Prostate gland (tissue), 2 donors: ENCODE results near the gene ZGPAT.

Source experiments
- POLR2A ChIP-seq: fragments of 450-650 bp; IDR thresholded peaks from one replicate; pipeline ENCODE4 v1.6.1; 2016; ENCODE audit warnings: antibody characterized with exemption, mild to moderate bottlenecking
- TF ChIP-seq, protein P1 (sequence below), 4 experiments: fragments of 200-600 bp in 2 of 4; fragments of 450-650 bp in 2 of 4; sonication (generic) in 2 of 4; IDR thresholded peaks; 1 replicate in 3 of 4; 2 replicates in 1 of 4; pipeline ENCODE4 v1.5.1; 2016 to 2019; ENCODE audit warnings: antibody characterized with exemption in 4 of 4, mild to moderate bottlenecking in 2 of 4, moderate library complexity in 2 of 4

DNA sequence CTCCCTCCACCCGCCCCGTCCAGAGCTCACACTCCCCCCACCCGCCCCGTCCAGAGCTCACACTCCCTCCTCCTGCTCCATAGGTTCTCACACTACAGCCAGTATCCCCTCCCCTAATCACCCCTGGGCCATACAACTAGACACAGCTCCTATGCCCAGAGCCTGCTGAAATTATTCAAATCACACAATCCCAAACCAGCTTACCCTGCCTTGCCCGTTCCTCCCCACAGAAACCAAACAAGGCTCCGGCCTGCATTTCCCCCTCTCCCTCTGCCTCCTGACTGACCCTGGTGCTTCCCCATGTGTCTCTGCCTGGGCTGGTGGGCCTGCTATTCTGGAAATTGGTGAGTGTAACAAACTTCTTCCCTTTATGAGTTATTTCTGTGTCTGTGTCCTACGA, 50.3 kb downstream of the ZGPAT start:
- no peak for TF ChIP-seq POLR2A
- TF ChIP-seq, protein P1, sequence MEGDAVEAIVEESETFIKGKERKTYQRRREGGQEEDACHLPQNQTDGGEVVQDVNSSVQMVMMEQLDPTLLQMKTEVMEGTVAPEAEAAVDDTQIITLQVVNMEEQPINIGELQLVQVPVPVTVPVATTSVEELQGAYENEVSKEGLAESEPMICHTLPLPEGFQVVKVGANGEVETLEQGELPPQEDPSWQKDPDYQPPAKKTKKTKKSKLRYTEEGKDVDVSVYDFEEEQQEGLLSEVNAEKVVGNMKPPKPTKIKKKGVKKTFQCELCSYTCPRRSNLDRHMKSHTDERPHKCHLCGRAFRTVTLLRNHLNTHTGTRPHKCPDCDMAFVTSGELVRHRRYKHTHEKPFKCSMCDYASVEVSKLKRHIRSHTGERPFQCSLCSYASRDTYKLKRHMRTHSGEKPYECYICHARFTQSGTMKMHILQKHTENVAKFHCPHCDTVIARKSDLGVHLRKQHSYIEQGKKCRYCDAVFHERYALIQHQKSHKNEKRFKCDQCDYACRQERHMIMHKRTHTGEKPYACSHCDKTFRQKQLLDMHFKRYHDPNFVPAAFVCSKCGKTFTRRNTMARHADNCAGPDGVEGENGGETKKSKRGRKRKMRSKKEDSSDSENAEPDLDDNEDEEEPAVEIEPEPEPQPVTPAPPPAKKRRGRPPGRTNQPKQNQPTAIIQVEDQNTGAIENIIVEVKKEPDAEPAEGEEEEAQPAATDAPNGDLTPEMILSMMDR (IDR thresholded peaks at IDR 0.05) = no peak
